SH-SY5Y (cell line): ENCODE measurements around the gene ACOXL.

Experiments used
- GATA2 ChIP-seq: IDR thresholded peaks from 2 replicates; pipeline ENCODE4 v1.6.1; 2011; ENCODE audit warnings: mild to moderate bottlenecking, low read depth, low read length
- GATA3 ChIP-seq: IDR thresholded peaks from 2 replicates; pipeline ENCODE4 v1.6.1; 2011; ENCODE audit warnings: low read depth, mild to moderate bottlenecking, low read length, moderate library complexity

DNA sequence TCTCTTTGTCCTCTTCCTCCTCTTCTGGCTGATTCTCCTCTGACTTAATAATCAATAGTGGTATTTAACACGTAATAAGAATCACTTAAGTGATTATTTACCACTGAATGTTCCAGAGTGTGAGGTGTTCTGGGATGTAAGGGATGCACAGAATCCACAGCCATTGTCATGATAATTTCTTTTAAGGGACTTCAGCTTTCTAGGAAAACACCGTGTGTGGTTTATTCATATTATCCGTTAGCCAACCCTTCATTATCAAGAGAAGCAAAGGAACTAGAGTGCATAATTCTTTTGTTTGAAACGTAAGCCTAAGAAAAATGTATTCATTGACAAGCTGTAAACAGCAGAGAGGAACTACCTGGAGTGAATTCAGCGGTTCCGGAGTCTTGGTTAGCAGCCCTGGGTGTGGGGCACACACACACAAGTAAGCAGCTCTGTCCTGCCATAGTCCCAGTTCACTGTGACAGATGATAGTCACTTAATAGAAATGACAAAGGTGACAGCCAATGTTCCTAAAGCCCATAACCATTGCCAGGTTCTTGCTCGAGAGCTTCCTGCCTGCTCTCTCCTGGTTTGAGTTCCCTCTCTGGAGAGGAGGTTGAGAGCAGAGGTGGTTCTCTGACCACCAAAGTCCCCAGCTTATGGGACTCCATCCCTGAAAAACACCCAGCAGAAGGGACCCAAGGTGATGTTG lies 101.9 kb downstream of the ACOXL start:
- TF ChIP-seq GATA2, result no peak
- TF ChIP-seq GATA3, result no peak
